G401 (cell line): ENCODE data around the gene SLC66A2. TPM values are rescaled to one million over a fixed set of nuclear protein-coding genes. Genes with fewer than 3 reads are reported as not detected.

Source experiments
- DNase-seq: peaks from one replicate; pipeline ENCODE4 v3.0.0-alpha.2; 2015; ENCODE audit warnings: low spot score
- in situ Hi-C: cut with HindIII; loops from 2 replicates; pipeline ENCODE4 v1.10.0; 2016; ENCODE audit warnings: low sequenced_read_pairs, mixed read lengths
- total RNA-seq: library from RNA; depleted of rRNA; stranded (reverse); fragments of >200 nt; shearing (Covaris generic); gene quantifications from 2 replicates; pipeline ENCODE4 v1.2.3, GENCODE V29; 2014

SLC66A2 gene
- total RNA-seq, 1 experiment from 2014 or later: 65.7 TPM

GRCh38 chr18:79940814-79941472, 10.5 kb downstream of the SLC66A2 start:
- in situ Hi-C loops: no loop called here
- DNase-seq: no peak

GRCh38 chr18:79940126-79940813, 11.2 kb downstream of the SLC66A2 start:
- in situ Hi-C loops: no loop called here
- DNase-seq: no peak

DNA sequence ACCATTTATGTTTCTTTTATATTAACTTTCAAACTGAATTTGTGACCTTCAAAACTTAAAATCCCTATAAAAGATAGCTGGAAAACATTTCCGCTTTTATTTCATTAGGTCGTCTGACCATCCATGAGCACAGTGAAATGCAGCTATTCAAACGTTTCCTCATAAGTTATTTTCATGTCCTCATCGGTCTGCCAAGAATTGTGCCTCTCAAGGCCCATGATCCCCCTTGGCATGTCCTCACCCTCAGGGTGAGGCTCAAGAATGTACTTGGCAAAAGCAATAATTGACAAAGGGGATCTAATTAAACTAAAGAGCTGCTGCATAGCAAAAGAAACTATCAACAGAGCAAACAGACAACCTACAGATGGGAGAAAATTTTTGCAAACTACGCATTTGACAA, 12.4 kb downstream of the SLC66A2 start:
- no peak for DNase-seq
- in situ Hi-C loops: no loop called here

GRCh38 chr18:79938196-79938595, 13.3 kb downstream of the SLC66A2 start:
- in situ Hi-C loops: no loop called here
- no peak for DNase-seq

DNA sequence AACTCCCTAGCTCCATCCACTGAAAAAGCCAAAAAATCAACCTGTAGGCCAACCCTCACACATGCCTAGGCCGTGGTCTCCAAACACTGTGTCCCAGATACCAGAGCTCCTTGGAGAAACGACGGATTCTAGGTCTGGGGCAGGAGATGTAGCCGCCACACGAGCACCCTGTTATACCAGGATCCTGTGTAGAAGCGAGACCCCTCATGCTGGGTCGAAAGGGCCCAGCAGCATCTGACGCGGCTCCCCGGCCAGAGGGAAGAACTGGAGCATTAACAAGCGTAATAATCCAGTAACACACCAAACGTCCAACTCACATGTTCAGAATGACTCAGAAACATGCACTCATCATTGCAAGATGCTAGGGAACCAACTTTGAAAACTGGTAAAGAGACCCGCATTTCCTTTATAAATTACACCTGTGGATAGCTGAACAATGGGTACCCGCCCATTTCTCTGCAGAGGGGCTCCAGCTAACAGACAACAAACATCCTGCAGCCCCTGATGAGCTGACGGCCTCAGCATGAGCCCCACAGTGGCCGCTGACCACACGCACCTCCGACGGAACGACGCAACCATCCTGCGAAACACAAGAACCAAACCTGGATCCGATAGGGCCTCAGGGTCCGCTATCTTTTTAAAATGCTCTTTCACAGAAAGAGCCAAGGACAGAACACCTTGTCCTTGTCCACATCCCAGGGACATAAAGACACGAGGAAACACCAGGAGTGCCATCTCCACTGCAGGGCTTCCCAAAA, 14.2 kb downstream of the SLC66A2 start:
- no peak for DNase-seq
- in situ Hi-C loops: no loop called here

- no peak for DNase-seq
- in situ Hi-C loops: no loop called here
Measured at GRCh38 chr18:79936641-79937040, 14.8 kb downstream of the SLC66A2 start.

GRCh38 chr18:79935925-79936324, 15.5 kb downstream of the SLC66A2 start:
- in situ Hi-C loops: no loop called here
- no peak for DNase-seq

- in situ Hi-C loops: no loop called here
- no peak for DNase-seq
Measured at GRCh38 chr18:79935499-79935898, 16.0 kb downstream of the SLC66A2 start.

- in situ Hi-C loops: no loop called here
- no peak for DNase-seq
Measured at GRCh38 chr18:79935098-79935480, 16.4 kb downstream of the SLC66A2 start.

- in situ Hi-C loops: no loop called here
Measured at GRCh38 chr18:79934311-79935097, 16.9 kb downstream of the SLC66A2 start.

DNA sequence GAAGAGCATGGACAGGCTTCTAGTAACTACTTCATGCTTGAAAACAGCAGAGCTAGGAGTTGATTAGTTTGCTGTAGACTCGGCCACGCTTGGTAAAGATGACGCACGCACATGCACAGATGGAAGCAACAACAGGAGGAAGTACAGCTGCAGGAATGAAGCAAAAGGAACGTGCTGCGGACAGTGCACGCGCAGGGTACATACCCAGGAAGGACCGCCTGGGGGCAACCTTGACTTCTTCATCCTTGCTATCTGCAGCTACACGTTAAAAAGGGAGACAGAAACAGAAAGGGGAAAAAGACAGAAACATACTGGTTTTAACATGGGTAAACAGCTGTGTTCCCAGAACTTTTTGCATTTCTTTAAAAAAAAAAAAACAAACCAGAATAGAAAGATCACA, 17.7 kb downstream of the SLC66A2 start:
- in situ Hi-C loops: no loop called here
- no peak for DNase-seq

More at GRCh38 chr18:79934311-79935097, 16.9 kb downstream of the SLC66A2 start:
- DNase-seq: no peak

DNA sequence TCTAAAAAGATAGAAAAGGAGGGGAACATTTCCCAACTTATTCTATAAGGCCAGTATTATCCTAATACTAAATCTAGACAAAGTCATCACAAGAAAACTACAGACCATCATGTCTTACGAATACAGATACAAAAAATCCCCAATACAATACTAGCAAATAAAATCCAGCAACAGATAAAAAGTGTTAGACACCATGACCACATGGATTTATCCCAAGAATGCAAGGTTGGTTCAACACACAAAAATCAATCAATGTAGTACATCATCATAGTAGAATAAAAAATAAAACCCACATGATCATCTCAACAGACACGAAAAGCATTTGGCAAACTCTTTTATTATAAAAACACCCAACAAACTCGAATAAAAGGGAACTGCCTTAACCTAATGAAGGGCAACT, 18.5 kb downstream of the SLC66A2 start:
- DNase-seq: no peak
- in situ Hi-C loops: no loop called here

- in situ Hi-C loops: no loop called here
- DNase-seq: no peak
Measured at GRCh38 chr18:79931475-79931874, 20.0 kb downstream of the SLC66A2 start.

DNA sequence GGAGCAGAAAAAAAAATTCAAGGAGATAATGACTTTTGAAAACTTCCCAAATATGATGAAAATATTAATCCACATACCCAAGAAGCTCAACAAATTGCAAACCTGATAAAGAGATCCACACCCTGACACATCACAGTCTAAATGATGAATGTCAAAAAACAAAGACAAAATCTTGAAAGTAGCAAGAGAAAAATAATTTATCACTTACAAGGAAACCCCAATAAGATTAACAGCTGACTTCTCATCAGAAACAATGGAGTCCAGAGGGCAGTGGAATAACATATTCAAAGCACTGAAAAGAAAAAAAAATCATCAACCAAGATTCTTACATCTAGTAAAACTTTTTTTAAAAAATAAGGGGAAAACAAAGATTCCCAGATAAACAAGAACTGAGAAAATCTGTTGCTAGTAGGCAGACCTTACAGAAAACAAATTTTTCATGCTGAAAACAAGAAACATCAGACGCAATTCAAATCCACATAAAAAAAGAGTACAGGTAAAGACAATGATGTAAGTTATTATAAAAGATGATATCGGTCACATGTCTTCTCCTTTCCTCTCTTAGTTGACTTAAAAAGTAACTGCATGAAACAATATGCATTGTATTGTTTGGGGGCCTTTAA, 21.3 kb downstream of the SLC66A2 start:
- in situ Hi-C loops: no loop called here
- DNase-seq: no peak

DNA sequence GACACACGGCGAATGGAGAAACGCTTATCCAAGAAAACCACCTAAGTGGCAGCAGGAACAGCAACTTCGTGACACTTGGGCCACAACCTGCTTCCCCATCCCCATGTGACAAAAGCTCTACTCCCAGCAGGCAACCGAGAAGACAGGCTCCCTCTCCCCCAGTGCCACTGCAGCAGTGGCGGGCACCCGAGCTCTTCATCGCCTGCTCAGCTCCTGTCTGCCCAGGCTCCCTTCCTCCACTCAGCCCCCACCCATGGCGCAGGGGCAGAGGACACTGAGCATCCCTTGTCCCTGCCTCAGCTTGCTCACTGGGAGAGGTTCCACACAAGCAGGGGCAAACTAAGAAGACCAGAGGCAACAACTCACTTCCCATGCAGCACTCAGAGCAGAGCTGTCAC, 22.9 kb downstream of the SLC66A2 start:
- in situ Hi-C loops: no loop called here
- no peak for DNase-seq

DNA sequence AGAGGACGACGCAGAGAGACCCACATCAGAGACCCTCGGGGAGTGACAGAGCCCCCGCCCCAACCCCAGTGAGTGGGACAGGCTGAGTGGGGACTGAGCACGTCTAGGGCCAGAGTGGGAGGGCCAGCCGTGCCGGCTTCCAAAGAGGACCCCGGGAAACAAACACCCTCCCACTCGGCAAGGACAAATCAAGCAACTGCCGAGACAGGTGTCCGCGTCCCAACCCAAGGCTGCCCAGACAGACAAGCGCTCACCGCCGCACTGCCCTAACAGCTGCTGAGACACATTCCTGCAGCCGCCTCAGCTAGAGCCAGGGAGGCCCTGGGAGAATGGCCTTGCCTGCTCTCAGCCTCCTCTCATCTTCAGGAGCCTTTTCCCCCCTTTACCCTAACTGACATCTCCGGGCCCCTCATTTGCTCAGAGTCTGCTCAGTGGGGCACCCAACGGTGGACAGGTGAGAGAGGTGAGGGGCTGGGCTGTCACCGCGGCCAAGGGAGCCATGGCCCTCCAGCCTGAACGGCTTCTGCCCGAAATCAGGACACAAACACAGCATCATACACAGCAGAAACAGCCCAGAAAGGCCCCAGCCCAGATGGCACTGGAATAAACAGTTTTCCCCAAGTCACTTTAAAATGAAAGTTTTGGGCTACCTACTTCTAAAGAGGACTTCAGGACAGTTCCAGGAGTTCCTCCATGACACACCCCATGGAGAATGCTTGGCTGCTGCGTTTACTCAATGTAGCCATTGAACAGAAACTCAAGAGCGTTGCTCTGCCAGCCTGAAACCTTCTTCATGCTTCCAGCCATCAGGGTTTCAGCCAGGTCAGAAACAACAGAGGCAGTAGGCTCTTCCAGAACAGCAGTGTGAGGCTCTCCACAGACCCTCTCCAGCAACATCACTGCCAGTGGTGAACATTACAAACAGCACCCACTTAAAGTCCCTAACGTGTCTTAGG, 23.6 kb downstream of the SLC66A2 start:
- in situ Hi-C loops: no loop called here
- DNase-seq: no peak

- in situ Hi-C loops: no loop called here
- no peak for DNase-seq
Measured at GRCh38 chr18:79926715-79927606, 24.5 kb downstream of the SLC66A2 start.
